Sciatic nerve (tissue), 2 donors: ENCODE measurements around the gene OXSR1. TPM values are rescaled to one million over a fixed set of nuclear protein-coding genes. Genes with fewer than 3 reads are reported as not detected.
"Not testable (repeated sequence)": the region's sequence is repeated elsewhere in the genome, so short reads cannot be mapped to it uniquely, and the experiment has no call there.

Experiments used
- ATAC-seq: fragments of 200-7000 bp; cut with Tn5 transposase; one replicate; pipeline ENCODE4 v1.9.1; 2020; ENCODE audit warnings: mild to moderate bottlenecking, moderate library complexity
- DNase-seq: peaks from one replicate; pipeline ENCODE4 v3.0.0-alpha.2; 2020; ENCODE audit warnings: low spot score
- intact Hi-C: fragments of 100-400 bp; cut with DNase I; formaldehyde crosslinking; loops from one replicate; pipeline ENCODE4 v1.14.2; 2022
- total RNA-seq: library from RNA; stranded (reverse); fragmentation: NEBNext Ultra II Directional; extraction: Animal tissue kit (Norgen Biotek cat#: 25700); gene quantifications from one replicate; pipeline ENCODE4 v1.2.1, GENCODE V29; 2021
- donor health status: DM: no; HTN: no; CAD: no.
- donor health status: DM: no; HTN: no; CAD: no.

Gene OXSR1
- total RNA-seq, 1 donor from 2014 or later: 42.6 TPM

DNA sequence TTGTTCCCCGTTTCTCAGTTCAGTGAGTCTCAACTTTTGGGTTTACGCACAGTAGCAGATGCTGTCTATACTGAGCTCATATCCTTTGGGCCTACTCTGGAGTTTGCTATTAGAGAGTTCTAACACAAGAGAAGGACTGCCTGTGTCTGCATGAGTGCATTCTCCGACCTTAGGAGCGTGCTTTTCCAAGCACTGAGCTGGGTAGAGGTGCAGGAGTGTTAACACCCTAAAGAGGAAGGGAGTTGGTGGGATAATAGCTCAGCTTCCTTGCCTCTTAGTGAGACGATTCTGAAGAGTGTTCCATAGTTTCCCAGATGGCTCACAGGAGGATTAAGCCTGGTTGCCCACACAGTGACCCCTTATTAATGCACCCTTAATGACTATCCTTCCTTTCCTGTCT is 6.9 kb upstream of the OXSR1 start:
- DNase-seq (no peak), ATAC-seq (no peak)
- intact Hi-C loops: no loop called here

DNA sequence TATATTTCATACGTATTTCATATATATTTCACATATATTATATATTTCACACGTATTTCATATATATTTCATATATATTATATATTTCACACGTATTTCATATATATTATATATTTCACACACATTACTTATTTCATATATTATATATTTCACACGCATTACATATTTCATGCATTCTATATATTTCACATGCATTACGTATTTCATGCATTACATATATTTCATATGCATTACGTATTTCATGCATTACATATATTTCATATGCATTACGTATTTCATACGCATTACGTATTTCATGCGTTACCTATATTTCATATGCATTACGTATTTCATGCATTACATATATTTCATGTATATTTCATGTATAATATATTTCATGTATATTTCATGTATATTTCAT is 4.6 kb upstream of the OXSR1 start:
- DNase-seq, intact Hi-C loops, ATAC-seq: not testable (repeated sequence)

DNA sequence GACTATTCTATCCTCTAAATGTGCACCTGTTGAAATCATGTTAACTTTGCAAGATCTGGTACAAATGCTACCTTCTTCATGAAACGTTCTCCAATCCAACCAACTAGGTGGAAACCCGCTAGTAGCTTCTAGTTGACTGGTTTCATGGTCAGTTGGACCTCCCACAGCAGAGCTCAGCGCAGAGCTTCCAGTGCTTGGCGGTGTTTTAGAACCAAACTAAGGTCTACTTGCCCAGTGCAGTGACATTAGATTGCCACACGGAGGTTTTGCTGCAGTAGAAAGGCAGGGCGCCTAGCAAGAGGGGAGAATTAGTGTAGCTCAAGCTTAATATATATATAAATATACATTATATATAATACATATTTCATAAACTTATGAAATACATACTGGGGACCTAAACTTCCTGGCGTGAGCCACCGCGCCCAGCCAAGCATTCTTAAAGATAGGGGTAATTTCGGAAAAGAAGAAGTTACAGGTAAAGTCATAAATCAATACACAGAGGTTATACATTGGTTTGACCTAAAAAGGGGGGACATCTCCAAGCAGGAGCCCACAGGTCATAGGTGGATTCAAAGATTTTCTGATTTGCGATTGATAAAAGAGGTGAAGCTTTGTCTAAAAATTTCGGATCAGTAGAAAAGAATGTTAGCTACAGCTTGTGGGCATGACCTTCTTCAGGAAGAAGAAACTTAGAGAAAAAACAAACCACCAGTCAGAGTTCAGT is 2.1 kb upstream of the OXSR1 start:
- intact Hi-C loops: no loop called here
- ATAC-seq (no peak), DNase-seq (no peak)

DNA sequence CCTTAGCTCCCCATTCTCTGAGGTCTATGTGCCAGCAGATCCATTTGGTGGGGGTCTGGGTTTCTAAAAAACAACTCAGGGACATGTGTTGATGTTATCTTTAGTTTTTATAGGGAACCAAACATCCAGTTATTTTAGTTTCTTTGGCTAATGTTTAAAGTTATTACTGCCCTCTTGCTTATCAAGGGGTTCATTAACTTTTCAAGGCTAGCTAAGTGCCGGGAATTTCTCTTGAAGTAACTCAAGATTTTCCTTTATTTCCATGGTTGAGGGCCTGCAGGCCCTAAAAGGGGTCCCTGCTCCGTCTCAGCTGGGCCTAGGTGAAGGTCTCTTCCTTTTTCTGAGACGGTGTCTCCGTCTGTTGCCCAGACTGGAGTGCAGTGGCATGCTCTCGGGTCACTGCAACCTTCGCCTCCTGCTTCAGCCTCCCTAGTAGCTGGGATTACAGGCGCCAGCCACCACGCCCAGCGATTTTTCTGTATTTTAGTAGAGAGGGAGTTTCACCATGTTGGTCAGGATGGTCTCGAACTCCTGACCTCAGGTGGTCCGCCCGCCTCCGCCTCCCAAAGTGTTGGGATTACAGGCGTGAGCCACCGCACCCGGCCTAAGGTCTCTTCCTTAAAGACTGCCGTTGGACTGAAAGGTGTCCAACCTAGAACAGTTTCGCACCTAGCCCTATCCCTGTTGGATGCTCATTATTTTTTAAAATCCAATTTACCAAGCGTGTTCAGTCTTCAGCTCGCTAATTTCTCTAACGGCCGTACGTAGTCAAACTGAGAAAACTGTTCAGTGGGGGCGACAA is 1.3 kb upstream of the OXSR1 start:
- intact Hi-C loops: no loop called here
- DNase-seq (no peak), ATAC-seq (no peak)

DNA sequence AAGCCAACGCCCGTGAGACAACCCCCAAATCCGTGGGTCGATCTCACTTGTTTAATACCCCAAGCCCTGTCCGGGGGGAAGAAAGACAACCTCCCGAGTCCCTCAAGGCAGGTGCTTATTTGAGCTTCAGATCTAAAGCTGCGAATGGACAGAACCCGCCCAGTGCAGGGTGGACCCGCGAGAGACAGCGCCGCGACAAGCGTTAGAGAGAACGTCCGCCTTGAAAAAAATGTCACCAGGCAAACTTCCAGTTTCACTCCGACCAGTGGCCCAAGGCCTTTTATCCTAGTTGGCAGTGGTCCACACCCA is 740 bp upstream of the OXSR1 start:
- no peak for DNase-seq
- ATAC-seq: no peak
- intact Hi-C loops: no loop called here

DNA sequence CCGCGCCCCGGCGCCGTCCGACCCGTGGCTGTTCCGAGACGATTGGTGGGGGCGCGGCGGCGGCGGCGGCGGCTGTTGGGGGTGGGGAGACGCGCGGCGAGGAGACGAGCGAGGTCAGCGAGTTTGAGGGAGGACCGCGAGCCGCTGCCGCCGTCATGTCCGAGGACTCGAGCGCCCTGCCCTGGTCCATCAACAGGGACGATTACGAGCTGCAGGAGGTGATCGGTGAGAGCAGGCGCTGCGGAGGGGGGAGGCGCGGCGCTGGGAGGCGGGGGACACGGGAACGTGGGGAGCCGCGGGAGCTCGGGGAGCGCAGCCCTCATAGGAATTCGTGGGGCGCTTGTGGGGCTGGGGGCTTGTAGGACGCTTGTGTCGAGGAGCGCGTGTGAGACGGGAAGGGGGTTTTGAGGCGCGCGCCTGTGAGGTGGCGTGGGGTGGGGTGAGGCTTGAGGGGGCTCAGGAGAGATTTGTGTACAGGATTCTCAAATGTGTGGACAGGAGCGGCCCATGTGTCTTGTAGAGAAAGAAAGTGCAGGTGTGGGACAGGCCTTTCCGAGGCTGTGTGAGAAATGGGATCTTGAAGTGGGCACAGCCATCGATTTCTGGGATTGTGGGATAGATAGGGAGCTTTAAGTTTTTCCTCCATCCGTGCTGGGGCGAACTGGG is 518 bp downstream of the OXSR1 start:
- ATAC-seq (peak; percentile 0), DNase-seq (peak; percentile 83)
- intact Hi-C loops: no loop called here

DNA sequence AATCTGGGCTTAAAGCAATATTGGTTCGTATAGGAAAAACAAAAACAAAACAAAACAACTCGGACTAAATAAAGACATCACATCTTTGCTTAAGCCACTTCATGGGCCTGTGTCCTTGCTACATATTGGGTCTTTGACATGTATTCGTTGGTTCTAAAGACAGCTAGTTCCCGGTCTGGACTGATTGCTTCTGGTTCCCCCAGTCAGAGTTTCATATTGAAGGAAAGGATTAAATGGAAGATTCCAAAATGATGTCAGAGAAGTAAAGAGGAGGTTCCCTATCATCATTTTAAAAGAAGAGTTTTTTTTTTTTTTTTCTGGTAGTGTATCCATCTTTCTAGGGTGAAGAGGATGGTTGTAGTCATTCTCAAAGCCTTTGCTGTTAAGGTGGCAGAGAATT is 2.3 kb downstream of the OXSR1 start:
- ATAC-seq: no peak

DNA sequence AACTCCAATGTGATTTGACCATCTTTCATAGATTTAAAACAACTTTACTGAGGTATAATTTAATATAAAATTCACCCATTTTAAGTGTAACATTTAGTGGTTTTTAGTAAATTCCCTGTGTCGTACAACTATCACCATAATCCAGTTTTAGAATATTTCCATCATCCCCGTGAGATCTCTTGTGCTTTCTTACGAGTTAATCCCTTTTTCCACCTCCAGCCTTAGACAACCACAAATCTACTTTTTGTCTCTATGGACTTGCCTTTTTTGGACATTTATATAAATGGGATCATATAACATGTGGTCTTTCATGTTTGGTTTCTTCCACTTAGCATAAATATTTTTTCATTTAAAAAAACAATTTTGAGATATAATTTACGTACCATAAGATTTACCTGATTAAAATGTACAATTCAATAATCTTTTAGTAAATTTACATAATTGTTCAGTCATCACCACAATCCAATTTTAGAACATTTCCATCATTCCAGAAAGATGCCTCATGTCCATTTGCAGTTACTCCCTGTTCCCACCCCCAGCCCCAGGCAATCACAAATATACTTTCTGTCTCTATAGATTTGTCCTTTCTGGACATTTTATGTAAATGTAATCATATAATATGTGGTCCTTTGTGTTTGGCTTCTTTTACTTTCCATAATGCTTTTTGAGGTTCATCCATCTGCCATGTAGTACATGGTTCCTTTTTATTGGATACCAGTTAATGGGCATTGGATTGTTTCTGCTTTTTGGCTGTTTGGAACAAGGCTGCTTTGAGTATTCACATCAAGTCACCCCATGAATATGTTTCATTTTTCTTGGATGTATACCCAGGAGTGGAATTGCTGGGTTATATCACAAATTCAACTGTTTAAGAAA is 3.1 kb downstream of the OXSR1 start:
- intact Hi-C loops: no loop called here

More for the DNA sequence above, 2.3 kb downstream of the OXSR1 start:
- DNase-seq: no peak
- intact Hi-C loops: no loop called here

DNA sequence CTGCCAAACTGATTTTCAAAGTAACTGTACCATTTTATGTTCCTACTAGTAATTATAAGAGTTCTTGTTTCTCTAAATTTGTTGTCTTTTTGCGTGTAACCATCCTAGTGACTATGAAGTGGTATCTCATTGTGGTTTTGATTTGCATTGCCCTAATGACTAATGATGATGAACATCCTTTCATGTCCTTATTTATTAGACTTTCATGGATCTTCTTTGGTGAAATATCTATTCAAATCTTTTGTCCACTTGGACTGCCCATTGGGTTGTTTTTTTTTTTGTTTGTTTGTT is 3.6 kb downstream of the OXSR1 start:
- no peak for ATAC-seq
- DNase-seq: no peak
- intact Hi-C loops: no loop called here

More for the DNA sequence above, 3.1 kb downstream of the OXSR1 start:
- DNase-seq (no peak), ATAC-seq (no peak)

DNA sequence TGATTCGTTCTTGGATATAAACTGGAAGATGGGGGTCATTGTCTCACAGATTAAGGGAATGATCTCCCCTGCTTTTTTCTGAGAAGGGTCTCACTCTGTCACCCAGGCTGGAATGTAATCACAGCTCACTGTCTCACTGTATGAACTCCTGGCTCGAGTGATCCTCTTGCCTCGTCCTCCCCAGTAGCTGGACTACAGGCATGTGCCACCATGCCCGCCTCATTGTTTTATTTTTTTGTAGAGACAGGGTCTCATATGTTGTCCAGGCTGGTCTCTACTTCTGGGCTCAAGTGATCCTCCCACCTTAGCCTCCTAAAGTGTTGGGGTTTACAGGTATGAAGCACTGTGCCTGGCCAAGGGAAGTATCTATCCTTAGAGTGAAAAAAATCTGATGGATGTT is 5.4 kb downstream of the OXSR1 start:
- intact Hi-C loops: no loop called here
- no peak for DNase-seq
- ATAC-seq: no peak

DNA sequence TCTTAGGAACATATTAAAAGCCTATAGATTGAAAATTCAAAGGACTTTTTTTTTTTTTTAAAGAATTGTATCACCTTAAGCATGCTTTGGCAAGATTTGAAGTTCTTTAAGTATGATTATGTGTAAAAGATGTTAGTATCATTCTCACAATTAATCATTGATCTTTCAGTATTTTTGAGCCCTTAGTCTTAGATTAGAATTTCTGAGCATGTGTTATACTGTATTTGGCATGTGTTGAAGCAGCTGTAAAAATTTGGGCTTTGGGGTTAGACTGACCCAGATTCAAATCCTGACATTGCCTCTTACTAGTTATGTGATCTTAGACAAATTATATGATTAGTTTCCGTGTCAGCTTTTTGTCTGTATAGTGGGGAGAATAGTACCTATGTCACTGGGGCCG is 6.3 kb downstream of the OXSR1 start:
- intact Hi-C loops: no loop called here
- DNase-seq: no peak
- ATAC-seq: no peak

DNA sequence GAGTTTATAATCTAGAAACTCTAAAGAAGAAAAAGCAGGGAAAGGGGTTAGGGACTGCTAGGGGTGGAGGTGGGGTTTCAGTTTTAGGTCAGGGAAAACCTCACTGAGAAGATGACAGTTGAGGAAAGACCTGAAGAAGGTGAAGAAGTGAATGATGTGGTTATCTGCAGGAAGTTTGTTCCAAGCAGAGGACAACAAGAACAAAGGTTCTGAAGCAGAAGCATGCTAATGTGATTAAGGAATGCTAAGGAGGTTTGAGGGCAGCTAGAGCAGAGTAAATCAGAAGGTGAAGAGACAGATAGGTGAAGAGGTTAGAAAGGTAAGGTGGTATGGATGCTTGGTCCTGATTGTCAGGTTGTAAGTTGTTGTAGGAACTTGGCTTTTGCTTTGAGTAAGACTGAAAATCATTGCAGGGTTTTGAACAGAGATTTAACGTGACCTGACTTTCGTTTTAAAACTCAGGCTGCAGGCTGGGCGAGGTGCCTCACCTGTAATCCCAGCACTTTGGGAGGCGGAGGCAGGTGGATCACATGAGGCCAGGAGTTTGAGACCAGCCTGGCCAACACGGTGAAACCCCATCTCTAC is 8.6 kb downstream of the OXSR1 start:
- DNase-seq: no peak
- intact Hi-C loops: no loop called here

DNA sequence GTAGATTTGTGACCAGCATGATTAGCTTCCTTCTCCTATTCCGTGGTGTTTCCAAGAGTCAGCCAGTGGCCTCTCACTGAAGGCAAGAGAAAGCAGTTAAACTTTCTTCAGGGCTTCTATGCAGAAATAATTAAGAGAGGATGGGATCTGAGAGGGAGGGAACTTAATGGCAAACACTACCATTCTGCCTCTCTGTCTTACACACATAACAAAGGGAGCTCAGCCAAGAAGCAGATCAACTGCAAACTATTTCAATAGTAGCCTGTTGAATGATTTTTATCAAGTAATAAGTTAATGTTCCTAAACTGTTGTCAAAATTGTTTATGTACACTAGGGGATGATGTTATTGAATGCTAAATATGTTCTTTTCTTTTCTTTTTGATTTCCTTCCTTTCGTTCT is 11.8 kb downstream of the OXSR1 start:
- ATAC-seq (no peak), DNase-seq (no peak)
- intact Hi-C loops: no loop called here

More for the DNA sequence above, 8.6 kb downstream of the OXSR1 start:
- ATAC-seq: no peak

DNA sequence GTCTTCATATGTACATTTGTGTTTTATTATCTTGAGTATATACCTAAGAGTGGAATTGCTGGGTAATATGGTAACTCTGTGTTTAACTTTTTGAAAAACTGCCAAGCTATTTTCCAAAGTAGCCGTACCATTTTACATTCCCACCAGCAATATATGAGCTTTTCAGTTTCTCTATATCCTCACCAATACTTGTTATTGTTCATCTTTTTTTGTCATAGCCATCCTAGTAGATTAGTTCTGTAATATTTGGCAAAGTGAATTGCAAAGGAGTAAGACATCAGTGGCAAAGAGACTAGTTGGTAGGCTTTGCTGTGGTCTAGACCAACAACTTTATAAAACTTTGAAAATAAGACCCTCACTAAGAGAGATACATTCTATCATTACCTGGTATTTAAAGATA is 21.4 kb downstream of the OXSR1 start:
- intact Hi-C loops: no loop called here
- ATAC-seq: no peak
- no peak for DNase-seq

DNA sequence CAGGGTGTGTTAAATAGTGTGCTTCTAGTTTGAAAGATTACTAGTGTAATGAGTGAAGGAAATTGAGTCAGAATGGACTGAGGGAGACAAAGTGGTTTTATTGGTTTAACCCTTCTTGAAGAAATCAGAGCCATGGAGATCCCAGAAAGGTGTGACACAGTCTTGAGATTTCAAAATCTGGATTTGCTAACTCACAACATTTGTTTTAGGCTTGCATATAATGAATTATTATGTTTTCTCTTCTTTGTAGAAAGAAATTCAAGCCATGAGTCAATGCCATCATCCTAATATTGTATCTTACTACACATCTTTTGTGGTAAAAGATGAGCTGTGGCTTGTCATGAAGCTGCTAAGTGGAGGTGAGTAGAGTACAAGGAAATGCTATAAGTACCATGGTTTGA is 25.1 kb downstream of the OXSR1 start:
- intact Hi-C loops: no loop called here
- ATAC-seq (no peak), DNase-seq (no peak)

DNA sequence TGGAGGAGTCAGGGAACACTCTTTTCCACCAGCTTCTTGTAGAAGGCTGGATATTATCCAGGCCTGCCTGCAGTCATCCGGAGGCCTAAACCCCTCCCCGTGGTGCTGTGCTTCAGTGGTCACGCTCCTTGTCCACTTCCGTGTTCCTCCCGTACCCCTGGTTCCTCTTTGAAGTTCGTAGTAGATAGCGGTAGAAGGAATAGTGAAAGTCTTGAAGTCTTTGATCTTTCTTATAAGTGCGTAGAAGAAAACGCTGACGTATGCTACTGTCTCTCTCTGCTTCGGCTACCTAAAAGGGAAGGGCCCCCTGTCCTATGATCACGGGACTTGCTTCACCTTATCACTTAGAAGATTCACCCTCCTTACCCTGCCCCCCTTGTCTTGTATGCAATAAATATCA is 37.6 kb downstream of the OXSR1 start:
- ATAC-seq, DNase-seq, intact Hi-C loops: not testable (repeated sequence)

DNA sequence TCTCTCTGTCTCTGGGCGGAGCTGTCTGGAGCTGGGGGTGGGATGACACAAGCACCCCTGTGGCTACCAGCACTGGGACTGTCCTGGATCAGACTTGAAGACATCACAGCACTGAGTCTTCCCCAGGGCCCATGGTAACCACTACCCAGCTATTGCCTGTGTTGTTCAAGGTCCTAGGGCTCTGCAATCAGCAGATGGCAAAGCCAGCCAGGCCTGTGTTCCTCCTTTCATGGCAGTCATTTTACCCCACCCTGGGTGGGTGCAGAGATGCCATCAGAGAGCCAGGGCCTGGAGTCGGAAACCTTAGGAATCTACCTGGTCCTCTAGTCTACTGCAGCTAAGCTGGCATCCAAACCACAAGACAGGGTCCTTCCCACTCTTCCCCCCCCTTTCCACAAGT is 38.4 kb downstream of the OXSR1 start:
- DNase-seq (no peak), ATAC-seq (no peak)
- intact Hi-C loops: no loop called here

DNA sequence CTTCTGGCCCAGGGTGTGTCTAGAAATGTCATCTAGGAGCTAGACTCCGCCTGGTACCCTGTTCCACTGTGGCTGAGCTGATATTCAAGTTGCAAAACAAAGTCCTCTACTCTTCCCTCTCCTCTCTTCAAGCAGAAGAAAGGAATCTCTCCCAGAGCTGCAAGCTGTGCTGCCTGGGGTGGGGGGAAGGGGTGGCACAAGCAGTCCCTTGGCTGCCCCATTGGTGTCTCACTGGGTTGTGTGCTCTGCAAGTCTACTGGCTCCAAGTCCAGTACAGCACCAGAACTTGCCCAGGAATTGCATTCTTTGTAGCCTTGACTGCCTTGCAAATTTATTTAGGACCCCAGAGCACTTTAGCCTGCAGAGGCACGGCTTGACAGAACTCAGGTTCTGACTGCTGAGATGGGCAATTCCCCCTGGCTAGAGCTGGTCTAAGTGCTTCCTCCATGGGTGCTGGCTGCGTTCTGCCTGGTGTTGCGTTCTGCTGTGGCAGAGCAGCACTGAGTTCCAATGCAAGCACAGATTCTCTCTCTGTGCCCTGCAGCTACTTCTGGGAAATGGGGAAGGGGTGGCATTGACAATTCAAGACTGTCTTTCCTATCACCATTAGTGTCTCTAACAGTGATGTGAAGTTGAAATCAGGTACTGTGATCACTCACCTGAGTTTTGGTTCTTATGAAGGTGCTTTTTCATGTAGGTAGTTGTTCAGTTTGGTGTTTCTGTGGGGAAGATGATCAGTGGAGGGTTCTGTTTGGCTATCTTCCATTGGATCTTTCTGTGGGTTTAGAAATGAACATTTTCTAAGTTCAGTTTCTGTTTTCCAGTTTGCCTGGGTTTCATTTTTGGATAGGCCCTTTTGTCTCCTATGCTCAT is 39.5 kb downstream of the OXSR1 start:
- no peak for DNase-seq
- intact Hi-C loops: no loop called here
- ATAC-seq: no peak
